Endothelial cell of umbilical vein (primary cell): ENCODE results near the gene COL4A2. TPM values are rescaled to one million over a fixed set of nuclear protein-coding genes. Genes with fewer than 3 reads are reported as not detected.

Experiments
- BruUV-seq: library from RNA; stranded (reverse); fragments of 400-500 nt; replicated peaks from 2 replicates; lab custom pipeline; 2021; lab: Mats Ljungman, UMichigan
- CTCF ChIA-PET: fragments of 300-600, 350-600 bp; sonication (Branson Sonifier 250); formaldehyde crosslinking; loops from one replicate; lab custom pipeline; 2021; ENCODE audit warnings: antibody characterized with exemption, inconsistent platforms; lab: Charles Lee
- POLR2A ChIA-PET: fragments of 300-600, 350-600 bp; sonication (Branson Sonifier 250); formaldehyde crosslinking; loops from one replicate; lab custom pipeline; 2021; ENCODE audit warnings: antibody characterized with exemption, inconsistent platforms; lab: Charles Lee
- DNase-seq: peaks from one replicate; pipeline ENCODE4 v3.0.0-alpha.2; 2011; ENCODE audit warnings: low read depth, low spot score
- FAIRE-seq: peaks from 2 replicates; lab custom pipeline; 2011; peaks lifted over from hg19 to GRCh38; lab: Jason Lieb, UNC
- H2AFZ ChIP-seq: 2 replicates; pipeline ENCODE4 v1.6.0; 2012; ENCODE audit warnings: low read depth, low read length, control low read depth, inconsistent platforms
- H3K27ac ChIP-seq: 2 replicates; pipeline ENCODE4 v1.5.1; 2011; ENCODE audit warnings: low read depth, mild to moderate bottlenecking, control low read depth, low read length, moderate library complexity; ENCODE audit not compliant: insufficient read depth
- H3K27me3 ChIP-seq, 2 experiments: 2 replicates each; pipeline versions ENCODE4 v1.6.0 to v1.6.1; 2011; ENCODE audit warnings: low read length in 2 of 2, mixed read lengths in 1 of 2; ENCODE audit not compliant: control insufficient read depth in 2 of 2, insufficient read depth in 2 of 2
- H3K36me3 ChIP-seq, 2 experiments: 2 replicates in 1 of 2; 3 replicates in 1 of 2; pipeline ENCODE4 v1.5.1; 2011; ENCODE audit warnings: low read length in 2 of 2, mild to moderate bottlenecking in 1 of 2, moderate library complexity in 1 of 2; ENCODE audit not compliant: control insufficient read depth in 2 of 2, insufficient read depth in 2 of 2; ENCODE audit errors: extremely low read depth in 1 of 2
- H3K4me1 ChIP-seq: 3 replicates; pipeline ENCODE4 v1.5.1; 2011; ENCODE audit warnings: mild to moderate bottlenecking, low read length; ENCODE audit not compliant: control insufficient read depth, insufficient read depth; ENCODE audit errors: extremely low read depth
- H3K4me2 ChIP-seq: 2 replicates; pipeline ENCODE4 v1.6.1; 2011; ENCODE audit warnings: low read length, control low read depth, mixed read lengths; ENCODE audit not compliant: insufficient read depth
- H3K4me3 ChIP-seq, 3 experiments: fragments of 200-600 bp in 1 of 3; sonication (generic), shearing (Covaris generic) in 1 of 3; replicated peaks in 1 of 3; 2 replicates each; pipeline ENCODE4 v1.5.1; 2011 to 2016; ENCODE audit warnings: control low read depth in 3 of 3, low read length in 3 of 3, mild to moderate bottlenecking in 2 of 3, inconsistent platforms in 1 of 3, low read depth in 1 of 3, moderate library complexity in 1 of 3; ENCODE audit not compliant: insufficient read depth in 1 of 3
- H3K79me2 ChIP-seq: 2 replicates; pipeline ENCODE4 v1.6.0; 2012; ENCODE audit warnings: low read length, inconsistent platforms; ENCODE audit not compliant: control insufficient read depth, insufficient read depth
- H3K9ac ChIP-seq: replicated peaks from 2 replicates; pipeline ENCODE3; 2011; ENCODE audit warnings: low read length, control low read depth; ENCODE audit not compliant: insufficient read depth; ENCODE audit errors: extremely low read depth
- H3K9me1 ChIP-seq: replicated peaks from 3 replicates; pipeline ENCODE4 v1.6.0; 2011; ENCODE audit warnings: mild to moderate bottlenecking, low read length; ENCODE audit not compliant: control insufficient read depth, insufficient read depth; ENCODE audit errors: extremely low read depth
- H3K9me3 ChIP-seq: replicated peaks from 2 replicates; pipeline ENCODE4 v1.5.1; 2012; ENCODE audit warnings: low read length, inconsistent platforms; ENCODE audit not compliant: control insufficient read depth, insufficient read depth
- H4K20me1 ChIP-seq: replicated peaks from 2 replicates; pipeline ENCODE3; 2011; ENCODE audit warnings: mild to moderate bottlenecking, low read length; ENCODE audit not compliant: control insufficient read depth, insufficient read depth; ENCODE audit errors: extremely low read depth
- EZH2 ChIP-seq: IDR thresholded peaks from 2 replicates; pipeline ENCODE4 v1.6.1; 2012; ENCODE audit warnings: borderline replicate concordance, low read depth, mild to moderate bottlenecking, moderate library complexity, low read length, inconsistent platforms; ENCODE audit not compliant: severe bottlenecking
- FOS ChIP-seq: IDR thresholded peaks from 2 replicates; pipeline ENCODE4 v1.6.1; 2011; ENCODE audit warnings: mild to moderate bottlenecking, low read length, moderate library complexity, borderline replicate concordance; ENCODE audit not compliant: insufficient read depth
- GATA2 ChIP-seq: IDR thresholded peaks from 2 replicates; pipeline ENCODE4 v1.7.0; 2011; ENCODE audit warnings: low read depth, mild to moderate bottlenecking, moderate library complexity, mixed read lengths, low read length; ENCODE audit not compliant: insufficient read length, insufficient read depth
- JUN ChIP-seq: IDR thresholded peaks from 2 replicates; pipeline ENCODE4 v1.6.1; 2011; ENCODE audit warnings: borderline replicate concordance, low read depth; ENCODE audit not compliant: insufficient read length, insufficient read depth
- MYC ChIP-seq: IDR thresholded peaks from one replicate; pipeline ENCODE4 v1.6.1; 2011; ENCODE audit warnings: mild to moderate bottlenecking, low read depth, low read length
- POLR2A ChIP-seq: IDR thresholded peaks from 2 replicates; pipeline ENCODE4 v1.6.1; 2012; ENCODE audit warnings: low read depth, mild to moderate bottlenecking, control low read depth, low read length
- POLR2AphosphoS5 ChIP-seq: IDR thresholded peaks from 2 replicates; pipeline ENCODE4 v1.6.1; 2012; ENCODE audit warnings: low read depth, mild to moderate bottlenecking, control low read depth, low read length, moderate library complexity; ENCODE audit not compliant: insufficient read depth
- dilution Hi-C: fragments of 300-500 bp; cut with MboI; formaldehyde crosslinking; loops from one replicate; pipeline ENCODE4 v1.15.0; 2019; ENCODE audit warnings: low sequenced_read_pairs; ENCODE audit not compliant: extremely low pct_ligation_motif_present
- intact Hi-C: fragments of 100-400 bp; cut with micrococcal nuclease; formaldehyde crosslinking; loops from one replicate; pipeline ENCODE4 v1.10.0; 2022
- polyA plus RNA-seq, 4 experiments: library from polyadenylated mRNA; depleted of rRNA in 3 of 4; stranded (reverse) in 3 of 4; unstranded in 1 of 4; fragments of >200 nt; gene quantifications; 2 replicates each; pipeline versions ENCODE4 v1.2.1 to v1.2.3, GENCODE V29; 2011 to 2012; ENCODE audit warnings: missing spikeins in 1 of 4
- total RNA-seq: library from RNA; stranded (reverse); gene quantifications from 2 replicates; pipeline ENCODE4 v1.2.3, GENCODE V29; 2021
- TF ChIP-seq, protein P1 (sequence below): IDR thresholded peaks from 2 replicates; pipeline ENCODE4 v1.6.1; 2011; ENCODE audit not compliant: insufficient read depth, insufficient read length
- TF ChIP-seq, protein P2 (sequence below), 2 donors: IDR thresholded peaks; 1 replicate in 1 of 2; 2 replicates in 1 of 2; pipeline ENCODE4 v1.5.1; 2011; ENCODE audit warnings: low read length in 2 of 2, mild to moderate bottlenecking in 2 of 2, moderate library complexity in 2 of 2, control low read depth in 1 of 2, inconsistent platforms in 1 of 2, low read depth in 1 of 2; ENCODE audit not compliant: insufficient read depth in 1 of 2; ENCODE audit errors: extremely low read depth in 1 of 2

Gene COL4A2
- total and polyA plus RNA-seq, 2 donors (not counting 3 experiments of a cell fraction or from before 2014, with no cell fraction given): 792 to 940 TPM

DNA sequence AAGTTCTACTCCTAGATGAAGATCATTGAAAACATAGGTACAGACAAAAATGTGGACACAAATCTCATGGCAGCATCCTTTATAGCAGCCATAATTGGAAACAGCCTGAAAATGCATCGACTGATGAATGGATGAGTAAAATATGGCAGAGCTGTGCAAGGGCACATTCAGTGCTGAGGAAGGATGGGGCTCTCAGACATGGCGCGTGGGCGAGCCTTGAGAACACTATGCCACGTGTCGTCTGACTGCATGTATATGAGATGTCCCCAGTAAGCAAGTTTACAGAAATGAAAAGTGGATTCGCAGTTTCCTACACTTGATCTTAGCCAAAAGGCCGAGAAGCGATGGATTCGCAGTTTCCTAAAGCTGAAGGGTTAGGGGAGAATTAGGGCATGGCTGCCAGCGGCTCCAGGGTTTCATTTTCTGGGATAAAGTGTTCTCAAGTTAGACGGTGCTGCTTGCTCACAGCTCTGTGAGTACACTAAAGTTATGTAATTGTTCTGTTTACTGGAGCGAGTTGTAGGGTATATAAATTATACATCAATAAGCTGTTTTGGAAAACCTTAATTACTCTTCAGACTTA lies 176.4 kb downstream of the COL4A2 start:
- H3K9me3 ChIP-seq: no peaks in the 10 kb centered on the region
- H3K4me2 ChIP-seq: no peak overlapping the region
- H3K36me3 ChIP-seq: peaks cover 15 to 45% of the 10 kb centered on the region in 2 experiments
- FAIRE-seq (no peak), DNase-seq (no peak)
- TF ChIP-seq, protein P1, sequence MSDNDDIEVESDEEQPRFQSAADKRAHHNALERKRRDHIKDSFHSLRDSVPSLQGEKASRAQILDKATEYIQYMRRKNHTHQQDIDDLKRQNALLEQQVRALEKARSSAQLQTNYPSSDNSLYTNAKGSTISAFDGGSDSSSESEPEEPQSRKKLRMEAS: no peak
- TF ChIP-seq EZH2 (no peak), POLR2A (no peak), MYC (no peak), GATA2 (no peak), FOS (no peak), JUN (no peak), POLR2AphosphoS5 (no peak)
- TF ChIP-seq, protein P2, sequence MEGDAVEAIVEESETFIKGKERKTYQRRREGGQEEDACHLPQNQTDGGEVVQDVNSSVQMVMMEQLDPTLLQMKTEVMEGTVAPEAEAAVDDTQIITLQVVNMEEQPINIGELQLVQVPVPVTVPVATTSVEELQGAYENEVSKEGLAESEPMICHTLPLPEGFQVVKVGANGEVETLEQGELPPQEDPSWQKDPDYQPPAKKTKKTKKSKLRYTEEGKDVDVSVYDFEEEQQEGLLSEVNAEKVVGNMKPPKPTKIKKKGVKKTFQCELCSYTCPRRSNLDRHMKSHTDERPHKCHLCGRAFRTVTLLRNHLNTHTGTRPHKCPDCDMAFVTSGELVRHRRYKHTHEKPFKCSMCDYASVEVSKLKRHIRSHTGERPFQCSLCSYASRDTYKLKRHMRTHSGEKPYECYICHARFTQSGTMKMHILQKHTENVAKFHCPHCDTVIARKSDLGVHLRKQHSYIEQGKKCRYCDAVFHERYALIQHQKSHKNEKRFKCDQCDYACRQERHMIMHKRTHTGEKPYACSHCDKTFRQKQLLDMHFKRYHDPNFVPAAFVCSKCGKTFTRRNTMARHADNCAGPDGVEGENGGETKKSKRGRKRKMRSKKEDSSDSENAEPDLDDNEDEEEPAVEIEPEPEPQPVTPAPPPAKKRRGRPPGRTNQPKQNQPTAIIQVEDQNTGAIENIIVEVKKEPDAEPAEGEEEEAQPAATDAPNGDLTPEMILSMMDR (IDR thresholded peaks at IDR 0.05; ENCODE audit: extremely low read depth in 1 of 2, insufficient read depth in 1 of 2, low read depth in 1 of 2, low read length in 2 of 2): no peak
- H3K9ac ChIP-seq: no peak overlapping the region
- no peaks in the 10 kb centered on the region for H3K79me2 ChIP-seq
- no peaks in the 10 kb centered on the region for H3K27me3 ChIP-seq
- H3K27ac ChIP-seq: no peak overlapping the region
- intact Hi-C loops (no loop called here), dilution Hi-C loops (no loop called here)
- CTCF ChIA-PET: interaction anchor here (1.4 kb wide), 1 partner anchor 10 kb away, joined by 3 read pairs; no protein-coding TSS in a partner anchor
- H2AFZ ChIP-seq: no peak overlapping the region
- no peaks in the 10 kb centered on the region for H3K9me1 ChIP-seq
- no peak overlapping the region for H3K4me3 ChIP-seq
- no peaks in the 10 kb centered on the region for H3K4me1 ChIP-seq
- BruUV-seq: no TSS peak
- no peaks in the 10 kb centered on the region for H4K20me1 ChIP-seq
- POLR2A ChIA-PET: no interaction called here
